HepG2 (cell line): ENCODE measurements around the gene PREX1. TPM values are rescaled to one million over a fixed set of nuclear protein-coding genes. Genes with fewer than 3 reads are reported as not detected.

Source experiments
- CC2D1A ChIP-seq: sonication (generic); formaldehyde crosslinking; IDR thresholded peaks from 2 replicates; pipeline ENCODE4 v1.8.1; 2023; ENCODE audit warnings: mild to moderate bottlenecking, missing genetic modification reagents
- GTF3A ChIP-seq: sonication (generic); formaldehyde crosslinking; conservative IDR thresholded peaks from 2 replicates; pipeline ENCODE4 v1.4.0; 2020; ENCODE audit warnings: mild to moderate bottlenecking, missing genetic modification reagents
- HDAC1 ChIP-seq: sonication (generic); formaldehyde crosslinking; IDR thresholded peaks from 2 replicates; pipeline ENCODE4 v1.5.1; 2020; ENCODE audit warnings: mild to moderate bottlenecking, missing genetic modification reagents
- HOXA7 ChIP-seq: sonication (generic); formaldehyde crosslinking; IDR thresholded peaks from 2 replicates; pipeline ENCODE4 v1.8.1; 2022; ENCODE audit warnings: mild to moderate bottlenecking, missing genetic modification reagents, moderate library complexity
- KAT8 ChIP-seq: IDR thresholded peaks from 2 replicates; pipeline ENCODE4 v1.6.1; 2016; ENCODE audit warnings: missing genetic modification reagents, missing compliant biosample characterization
- KLF6 ChIP-seq: IDR thresholded peaks from 2 replicates; pipeline ENCODE4 v1.8.0; 2016; ENCODE audit warnings: missing biosample characterization, missing genetic modification reagents
- MED8 ChIP-seq: sonication (generic); formaldehyde crosslinking; IDR thresholded peaks from 2 replicates; pipeline ENCODE4 v1.8.1; 2023; ENCODE audit warnings: mild to moderate bottlenecking, missing genetic modification reagents; ENCODE audit not compliant: insufficient replicate concordance
- MXD4 ChIP-seq: IDR thresholded peaks from 2 replicates; pipeline ENCODE4 v1.6.1; 2016; ENCODE audit warnings: mild to moderate bottlenecking, missing biosample characterization, missing genetic modification reagents
- SALL1 ChIP-seq: sonication (generic); formaldehyde crosslinking; IDR thresholded peaks from 2 replicates; pipeline ENCODE4 v1.8.0; 2022; ENCODE audit warnings: mild to moderate bottlenecking, missing genetic modification reagents
- THAP11 ChIP-seq: IDR thresholded peaks from 2 replicates; pipeline ENCODE4 v1.6.1; 2016; ENCODE audit warnings: missing biosample characterization, missing genetic modification reagents
- TOPORS ChIP-seq: sonication (generic); formaldehyde crosslinking; IDR thresholded peaks from 2 replicates; pipeline ENCODE4 v1.8.0; 2023; ENCODE audit warnings: mild to moderate bottlenecking, missing genetic modification reagents
- TSC22D2 ChIP-seq: sonication (generic); formaldehyde crosslinking; IDR thresholded peaks from 2 replicates; pipeline ENCODE4 v1.5.1; 2020; ENCODE audit warnings: missing genetic modification reagents, mild to moderate bottlenecking, borderline replicate concordance
- UBTF ChIP-seq: sonication (generic); formaldehyde crosslinking; IDR thresholded peaks from 2 replicates; pipeline ENCODE4 v1.4.0; 2020; ENCODE audit warnings: mild to moderate bottlenecking, missing genetic modification reagents
- USF2 ChIP-seq, 2 experiments: sonication (generic) in 1 of 2; formaldehyde crosslinking in 1 of 2; IDR thresholded peaks; 2 replicates each; pipeline versions ENCODE4 v1.5.1 to v1.6.1; 2011 to 2020; ENCODE audit warnings: borderline replicate concordance in 1 of 2, low read depth in 1 of 2, low read length in 1 of 2, mild to moderate bottlenecking in 1 of 2, missing genetic modification reagents in 1 of 2, moderate library complexity in 1 of 2
- ZBTB7B ChIP-seq: sonication (generic); formaldehyde crosslinking; IDR thresholded peaks from 2 replicates; pipeline ENCODE4 v1.4.0; 2020; ENCODE audit warnings: missing genetic modification reagents
- ZNF124 ChIP-seq: sonication (generic); formaldehyde crosslinking; IDR thresholded peaks from 2 replicates; pipeline ENCODE4 v1.4.0; 2020; ENCODE audit warnings: missing genetic modification reagents
- ZNF136 ChIP-seq: sonication (generic); formaldehyde crosslinking; IDR thresholded peaks from 2 replicates; pipeline ENCODE4 v1.8.1; 2022; ENCODE audit warnings: low read depth, mild to moderate bottlenecking, moderate library complexity, missing genetic modification reagents
- ZNF230 ChIP-seq: sonication (generic); formaldehyde crosslinking; IDR thresholded peaks from 2 replicates; pipeline ENCODE4 v1.4.0; 2020; ENCODE audit warnings: mild to moderate bottlenecking, missing genetic modification reagents
- ZNF280D ChIP-seq: sonication (generic); formaldehyde crosslinking; IDR thresholded peaks from 2 replicates; pipeline ENCODE4 v1.5.1; 2020; ENCODE audit warnings: mild to moderate bottlenecking, missing genetic modification reagents
- polyA plus RNA-seq, 8 experiments: library from polyadenylated mRNA; depleted of rRNA in 3 of 8; stranded (reverse) in 7 of 8; unstranded in 1 of 8; fragments of >200 nt; fragmentation: Illumina TruSeq in 4 of 8; extraction: Trizol in 4 of 8; gene quantifications; 2 replicates each; pipeline versions ENCODE4 v1.2.1 to v1.2.3, GENCODE V29; 2011 to 2016; ENCODE audit warnings: low read depth in 4 of 8, missing spikeins in 1 of 8, mixed read lengths in 1 of 8; ENCODE audit not compliant: insufficient read depth in 1 of 8
- total RNA-seq, 5 experiments: library from RNA; depleted of rRNA; stranded (reverse); fragments of >200 nt; fragmentation: Illumina TruSeq; extraction: Trizol; gene quantifications; 2 replicates each; pipeline ENCODE4 v1.2.3, GENCODE V29; 2016; ENCODE audit warnings: low read depth in 1 of 5

Gene PREX1
- total and polyA plus RNA-seq, 2 of the 13 experiments (the other 11 are each of a cell fraction or from before 2014, with no cell fraction given): 0.02 to 0.04 TPM

- TF ChIP-seq HDAC1 (CRISPR knock-in tag) (peak; percentile 43; the same call in 1 of the 2 replicates), USF2 (IDR thresholded peaks at IDR 0.05; ENCODE audit: low read depth, low read length) (no peak), USF2 (CRISPR knock-in tag; IDR thresholded peaks at IDR 0.05; ENCODE audit: borderline replicate concordance) (no peak), ZNF124 (CRISPR knock-in tag) (no peak; the same call in 1 of the 2 replicates), KAT8 (CRISPR knock-in tag) (peak; percentile 62), MED8 (CRISPR knock-in tag) (no peak), CC2D1A (CRISPR knock-in tag) (0 out of 2 replicates have a peak, but pooled peaks have one; percentile 74), ZNF230 (peak; percentile 49; the same call in 1 of the 2 replicates), ZBTB7B (CRISPR knock-in tag) (peak; percentile 29; the same call in 1 of the 2 replicates), TOPORS (0 out of 2 replicates have a peak, but pooled peaks have one; percentile 3), THAP11 (CRISPR knock-in tag) (peak; percentile 50; the same call in 1 of the 2 replicates), GTF3A (CRISPR knock-in tag) (no peak), ZNF280D (CRISPR knock-in tag) (0 out of 2 replicates have a peak, but pooled peaks have one; percentile 41), MXD4 (CRISPR knock-in tag) (0 out of 2 replicates have a peak, but pooled peaks have one; percentile 21), SALL1 (CRISPR knock-in tag) (no peak; the same call in none of the 2 replicates), UBTF (CRISPR knock-in tag) (peak; percentile 59), ZNF136 (CRISPR knock-in tag) (0 out of 2 replicates have a peak, but pooled peaks have one; percentile 7), HOXA7 (CRISPR knock-in tag) (no peak), TSC22D2 (CRISPR knock-in tag) (no peak), KLF6 (CRISPR knock-in tag) (no peak)
Measured at GRCh38 chr20:48620507-48621375, 207.1 kb downstream of the PREX1 start (continued).
